Measurements from ENCODE around the gene SAE1.

SAE1 gene

GRCh38 chr19:47107202-47107952 is 23.3 kb upstream of the SAE1 start:
- DNase-seq, result peak; percentile 50 to 58

- peak in 1 of 2 experiments; percentile 40 for DNase-seq
These were observed 22.5 kb upstream of the SAE1 start for GRCh38 chr19:47107953-47108746.

- no peak for DNase-seq
These were observed 21.5 kb upstream of the SAE1 start for GRCh38 chr19:47109177-47109540.

DNA sequence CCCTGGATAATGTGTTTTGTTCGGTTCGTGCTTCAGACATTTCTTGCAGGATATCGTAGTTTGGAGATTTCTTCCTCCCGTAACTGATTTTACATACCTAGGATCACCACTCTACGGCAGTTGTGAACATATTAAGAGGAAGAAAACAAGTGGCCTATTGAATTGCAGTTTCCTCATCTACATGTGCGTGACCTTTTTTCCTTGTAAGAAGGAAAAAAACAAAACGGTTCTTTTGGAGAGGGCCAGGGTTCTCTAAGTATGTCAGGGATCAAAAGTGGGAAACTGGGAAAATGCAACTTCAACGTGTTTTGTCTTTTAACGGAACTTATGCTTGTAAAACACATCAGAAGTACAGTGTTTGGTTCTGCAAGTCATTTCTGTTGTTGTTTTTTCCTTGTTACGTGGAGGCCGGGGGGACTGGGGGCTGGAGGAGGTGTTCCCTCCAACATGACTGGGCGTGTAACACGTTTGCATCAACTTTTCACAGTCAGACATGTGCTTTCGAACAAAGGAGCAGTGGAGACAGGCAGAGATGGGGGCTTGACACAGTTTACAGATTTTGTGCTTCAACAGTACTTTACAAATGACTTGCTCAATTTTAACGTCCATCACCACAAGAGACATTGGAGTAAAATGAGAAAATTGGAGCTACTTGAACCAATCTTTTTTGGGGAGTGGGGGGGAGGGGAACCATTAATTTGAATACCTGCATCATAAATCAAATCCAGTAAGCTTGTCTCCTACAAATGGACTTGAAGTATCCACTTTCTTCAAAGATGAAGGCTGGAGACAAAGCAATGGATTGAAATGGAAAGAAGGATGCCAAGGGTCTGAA is 20.9 kb upstream of the SAE1 start:
- peak; percentile 73 to 78 for DNase-seq

GRCh38 chr19:47110521-47111005 is 20.1 kb upstream of the SAE1 start:
- peak; percentile 65 for DNase-seq

DNA sequence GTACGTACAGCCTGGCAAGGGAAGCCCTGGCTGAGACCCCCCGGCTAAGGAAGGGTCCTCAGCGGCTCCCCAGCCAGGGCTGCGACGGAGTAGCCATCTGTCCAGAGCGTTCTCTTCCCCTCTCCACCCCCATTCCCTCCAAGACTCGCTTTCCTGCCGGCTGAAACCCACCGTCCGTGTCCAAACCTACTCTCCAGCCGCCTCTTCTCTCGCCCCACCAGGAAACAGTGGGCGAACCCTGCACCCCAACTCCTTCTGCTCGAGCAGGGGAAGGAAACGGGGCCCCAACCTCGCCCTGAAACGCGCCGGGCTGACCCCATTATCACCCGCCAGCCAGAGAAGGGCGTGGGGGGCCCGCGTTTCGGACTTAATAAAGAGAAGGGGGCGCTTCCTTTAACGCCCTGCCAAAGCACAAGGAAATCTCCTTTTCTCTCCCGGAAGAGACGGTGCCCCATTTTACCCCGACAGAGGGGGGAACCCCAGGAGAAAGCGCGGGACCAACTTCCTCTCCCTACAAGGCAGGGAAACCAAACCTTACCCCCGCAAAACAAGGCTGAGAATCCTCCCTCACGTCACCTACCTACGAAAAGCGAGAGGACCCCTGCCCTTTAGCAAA is 19.5 kb upstream of the SAE1 start:
- peak; percentile 70 to 73 for DNase-seq

DNA sequence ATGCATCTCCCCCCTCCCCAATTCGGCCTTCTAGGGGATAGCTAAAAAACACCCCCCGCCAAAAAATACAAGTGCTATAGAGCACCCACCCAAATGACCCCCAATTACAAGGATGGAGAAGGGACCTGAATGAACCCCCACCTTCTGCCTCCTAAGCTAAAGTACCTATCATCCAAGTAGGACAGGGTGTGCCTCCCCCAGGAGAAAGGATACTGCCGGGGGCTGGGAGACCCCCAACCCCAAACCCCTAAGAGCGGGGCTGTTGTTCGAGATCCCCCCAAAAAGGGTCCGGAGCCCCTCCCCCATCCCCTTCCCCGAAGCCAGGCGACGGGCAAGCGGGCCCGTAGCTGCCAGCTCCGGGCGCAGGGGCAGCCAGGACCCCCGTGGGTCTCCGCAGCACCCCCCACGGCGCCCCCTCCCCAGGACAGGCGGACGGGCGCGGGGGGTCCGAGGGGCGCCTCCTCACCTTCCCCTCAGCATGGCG is 18.9 kb upstream of the SAE1 start:
- no peak for DNase-seq

DNA sequence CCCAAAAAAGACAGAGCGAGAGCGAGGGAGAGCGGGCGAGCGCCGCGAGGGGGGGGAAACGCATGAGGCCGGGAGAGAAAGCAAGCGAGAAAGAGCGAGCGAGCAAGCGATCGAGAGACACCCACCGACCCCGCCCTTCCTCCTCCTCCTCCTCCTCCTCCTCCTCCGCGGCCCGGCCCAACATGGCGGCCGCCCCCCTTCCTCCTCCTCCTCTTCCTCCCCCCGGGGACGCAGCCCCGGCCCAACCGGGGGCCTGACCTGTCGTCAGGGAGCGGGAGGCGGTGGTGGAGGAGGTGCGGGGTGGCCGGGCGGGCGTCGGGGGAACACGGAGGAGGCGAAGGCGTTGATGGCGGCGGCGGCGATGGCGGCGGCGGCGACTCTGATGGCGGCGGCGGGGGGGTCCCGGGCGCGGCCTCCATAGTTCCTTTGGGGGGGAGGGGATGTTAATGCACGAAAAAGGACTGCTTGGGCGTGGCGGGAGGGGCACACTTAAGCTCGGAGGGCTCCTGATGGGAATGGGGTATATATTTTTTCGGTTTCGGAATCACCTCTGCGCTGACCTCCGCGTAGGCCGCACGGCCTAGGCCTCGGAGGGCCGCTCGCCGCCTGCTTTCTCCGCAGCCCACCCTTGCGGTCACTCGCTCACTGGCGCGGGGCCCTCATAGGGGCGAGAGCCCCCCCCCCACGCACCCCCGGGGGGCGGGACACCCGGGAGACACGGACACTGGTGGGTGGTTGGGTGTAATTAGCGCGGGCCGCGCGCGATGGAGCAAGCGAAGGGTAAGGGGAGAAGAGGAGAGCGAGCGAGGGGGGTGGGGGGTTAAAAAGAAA is 18.3 kb upstream of the SAE1 start:
- DNase-seq, result peak; percentile 87 to 90

- DNase-seq, result peak; percentile 99 to 100
These were observed 17.4 kb upstream of the SAE1 start, which contains the start of gene ZC3H4 for GRCh38 chr19:47112997-47113849. Gene ZC3H4 (minus strand): TSS chr19:47113776. CDS start chr19:47112584, 1,192 bp downstream.

DNA sequence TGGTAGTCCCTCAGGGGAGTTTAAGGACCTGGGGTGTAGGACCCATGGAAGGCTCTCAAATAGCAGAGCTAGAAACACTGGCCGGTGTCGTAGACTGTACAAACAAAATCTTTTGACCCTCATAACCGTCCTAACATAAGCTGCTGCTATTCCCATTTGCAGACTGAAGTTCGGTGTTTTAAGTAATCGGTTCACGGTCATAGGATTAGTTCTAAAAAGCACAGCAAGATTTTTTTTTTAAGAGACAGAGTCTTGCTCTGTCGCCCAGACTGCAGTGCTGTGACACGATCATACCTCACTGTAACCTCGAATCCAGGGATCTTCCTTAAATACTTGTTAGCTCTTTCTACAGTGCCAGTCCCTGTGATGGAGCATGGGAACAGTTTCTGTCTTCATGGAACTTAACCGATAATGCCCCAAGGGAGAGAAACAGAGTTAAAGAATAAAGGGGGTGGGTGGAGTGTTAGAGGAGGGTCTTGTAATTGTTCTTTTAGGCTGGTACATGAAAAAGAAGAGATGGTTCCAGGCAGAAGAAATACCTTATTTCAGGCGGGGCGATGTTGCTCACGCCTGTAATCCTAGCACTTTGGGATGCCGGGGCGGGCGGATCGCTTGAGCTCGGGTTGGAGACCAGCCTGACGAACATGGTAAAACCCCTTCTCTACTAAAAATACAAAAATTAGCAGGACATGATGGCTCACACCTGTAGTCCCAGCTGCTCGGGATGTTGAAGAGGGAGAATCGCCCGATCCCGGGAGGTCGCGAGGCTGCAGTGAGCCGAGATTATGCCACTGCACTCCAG is 16.6 kb upstream of the SAE1 start:
- DNase-seq, result no peak

DNA sequence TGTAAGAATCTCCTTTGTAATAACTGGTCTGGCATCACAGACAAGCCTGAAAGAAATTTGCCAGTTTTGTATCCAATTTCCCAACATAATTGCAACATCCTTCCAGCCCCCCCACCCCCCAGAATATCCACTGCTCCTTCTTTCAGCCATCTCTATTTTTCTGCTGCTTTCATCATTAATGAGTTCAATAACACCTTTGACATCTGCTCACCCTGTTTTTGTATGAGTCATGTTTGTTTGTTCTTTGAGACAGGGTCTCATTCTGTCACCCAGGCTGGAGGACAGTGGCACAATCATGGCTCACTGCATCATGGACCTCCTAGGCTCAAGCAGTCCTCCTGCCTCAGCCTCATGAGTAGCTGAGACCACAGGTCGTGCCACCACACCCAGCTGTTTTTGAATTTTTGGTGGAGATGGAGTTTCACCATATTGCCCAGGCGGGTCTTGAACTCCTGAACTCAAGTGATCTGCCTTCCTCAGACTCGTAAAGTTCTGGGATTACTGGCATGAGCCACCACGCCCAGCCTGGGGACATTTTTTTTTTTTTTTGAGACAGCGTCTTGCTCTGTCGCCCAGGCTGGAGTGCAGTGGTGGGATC is 10.1 kb upstream of the SAE1 start:
- DNase-seq, result no peak

DNA sequence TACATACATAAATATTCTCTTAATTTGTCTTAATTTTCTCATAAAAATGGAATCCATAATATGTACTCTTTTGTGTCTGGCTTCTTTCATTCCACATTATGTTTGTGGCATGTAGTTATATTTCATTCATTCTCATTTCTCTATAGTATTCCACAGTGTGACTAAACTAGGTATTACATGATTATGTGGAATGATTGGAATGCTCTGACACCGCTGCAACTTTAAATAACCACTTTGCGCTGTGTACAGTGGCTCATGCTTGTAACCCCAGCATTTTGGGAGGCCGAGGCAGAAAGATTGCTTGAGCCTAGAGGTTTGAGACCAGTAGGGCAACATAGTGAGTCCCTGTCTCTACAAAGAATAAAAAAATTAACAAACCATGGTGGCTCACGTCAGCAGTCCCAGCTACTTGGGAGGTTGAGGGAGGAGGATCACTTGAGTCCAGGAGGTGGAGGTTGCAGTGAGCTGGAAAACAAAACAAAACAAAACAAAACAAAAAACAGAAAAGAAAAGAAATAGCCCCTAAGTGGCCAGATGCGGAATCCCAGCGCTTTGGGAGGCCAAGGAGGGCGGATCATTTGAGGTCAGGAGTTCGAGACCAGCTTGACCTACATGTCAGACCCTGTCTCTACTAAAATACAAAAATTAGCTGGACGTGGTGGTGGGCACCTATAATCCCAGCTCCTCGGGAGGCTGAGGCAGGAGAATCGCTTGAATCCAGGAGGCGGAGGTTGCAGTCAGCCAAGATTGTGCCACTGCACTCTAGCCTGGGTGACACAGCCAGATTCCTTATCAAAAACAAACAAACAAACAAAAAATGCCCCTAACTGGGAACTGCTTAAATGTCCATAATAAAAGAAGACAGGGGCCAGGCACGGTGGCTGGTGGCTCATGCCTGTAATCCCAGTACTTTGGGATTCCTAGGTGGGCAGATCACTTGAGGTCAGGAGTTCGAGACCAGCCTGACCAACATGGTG is 8.0 kb upstream of the SAE1 start:
- DNase-seq, result no peak

GRCh38 chr19:47123406-47123805 is 7.2 kb upstream of the SAE1 start:
- DNase-seq, result no peak

- peak in 1 of 2 experiments; percentile 42 for DNase-seq
These were observed 5.5 kb upstream of the SAE1 start for GRCh38 chr19:47124937-47125668.

DNA sequence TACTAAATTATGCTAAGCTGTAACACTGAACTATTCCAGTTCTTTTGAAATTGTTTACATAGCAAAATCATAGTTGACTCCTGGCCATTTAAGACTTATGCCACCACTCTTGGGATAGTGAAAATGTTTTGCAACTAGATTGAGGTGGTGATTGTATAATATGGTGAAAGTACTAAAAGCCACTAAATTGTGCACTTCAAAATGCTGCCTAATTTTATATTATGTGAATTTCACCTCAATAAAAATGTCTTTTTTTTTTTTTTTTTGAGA is 5.0 kb upstream of the SAE1 start:
- no peak for DNase-seq

DNA sequence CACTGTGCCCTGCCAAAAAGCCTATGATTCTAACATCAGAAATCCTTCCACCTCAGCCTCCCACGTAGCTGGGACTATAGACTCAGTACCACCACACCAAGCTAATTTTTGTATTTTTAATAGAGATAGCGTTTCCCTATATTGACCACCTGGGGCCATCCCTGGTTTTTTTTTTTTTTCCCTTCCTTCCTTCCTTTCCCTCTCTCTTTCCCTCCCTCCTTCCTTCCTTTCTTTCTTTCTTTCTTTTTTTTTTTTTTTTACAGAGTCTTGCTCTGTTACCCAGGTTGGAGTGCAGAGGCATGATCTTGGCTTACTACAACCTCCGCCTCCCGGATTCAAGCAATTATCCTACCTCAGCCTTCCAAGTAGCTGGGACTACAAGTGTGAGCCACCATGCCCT is 1.1 kb upstream of the SAE1 start:
- no peak for DNase-seq

- no peak for DNase-seq
These were observed 481 bp upstream of the SAE1 start for GRCh38 chr19:47130120-47130588.
